K562 (cell line): ENCODE measurements around the gene DHX58. TPM values are rescaled to one million over a fixed set of nuclear protein-coding genes. Genes with fewer than 3 reads are reported as not detected.

Source experiments
- ATAC-seq: fragments of 200-7000 bp; cut with Tn5 transposase; 3 replicates; pipeline ENCODE4 v1.9.1; 2020; ENCODE audit warnings: moderate library complexity
- BruUV-seq: library from RNA; stranded (reverse); fragments of 400-500 nt; replicated peaks from 2 replicates; lab custom pipeline; 2021; lab: Mats Ljungman, UMichigan
- CTCF ChIA-PET: fragments of 300-600 bp; formaldehyde crosslinking; extraction: SDS; loops from one replicate; lab custom pipeline; 2021; ENCODE audit warnings: low intra/inter-chr PET ratio; lab: Yijun Ruan, JAX
- POLR2A ChIA-PET: fragments of 300-600, 350-650 bp; sonication (Branson Sonifier 250); formaldehyde crosslinking; extraction: SDS; loops from one replicate; lab custom pipeline; 2021; ENCODE audit warnings: antibody characterized with exemption, inconsistent platforms; lab: Yijun Ruan, JAX
- DNase-seq, 4 experiments: peaks; one replicate each; pipeline versions ENCODE4 v3.0.0 to v3.0.0-alpha.2; 2011 to 2018; ENCODE audit warnings: low spot score in 3 of 4, mixed read lengths in 3 of 4; ENCODE audit errors: extremely low read depth in 1 of 4
- FAIRE-seq: peaks from 2 replicates; lab custom pipeline; 2011; peaks lifted over from hg19 to GRCh38; lab: Jason Lieb, UNC
- H2AFZ ChIP-seq: 2 replicates; pipeline ENCODE4 v1.6.0; 2011; ENCODE audit warnings: low read depth, low read length, control low read depth, inconsistent platforms
- H3K27ac ChIP-seq: fragments of 200-600 bp; 3 replicates; pipeline ENCODE4 v1.8.0; 2011; ENCODE audit warnings: low read depth, mild to moderate bottlenecking, control low read depth, inconsistent platforms, low read length, moderate library complexity, mixed read lengths; ENCODE audit errors: extremely low read depth
- H3K27me3 ChIP-seq, 2 experiments: fragments of 300-600 bp in 1 of 2; 2 replicates in 1 of 2; 3 replicates in 1 of 2; pipeline versions ENCODE4 v1.6.0 to v1.8.0; 2011; ENCODE audit warnings: inconsistent platforms in 2 of 2, low read length in 2 of 2, mild to moderate bottlenecking in 1 of 2, mixed read lengths in 1 of 2, moderate library complexity in 1 of 2; ENCODE audit not compliant: control insufficient read depth in 2 of 2, insufficient read depth in 2 of 2
- H3K36me3 ChIP-seq: fragments of 300-600 bp; 3 replicates; pipeline ENCODE4 v1.8.0; 2011; ENCODE audit warnings: mild to moderate bottlenecking, low read length, inconsistent platforms; ENCODE audit not compliant: control insufficient read depth, insufficient read depth
- H3K4me1 ChIP-seq, 2 experiments: fragments of 200-600 bp in 1 of 2; replicated peaks in 1 of 2; 2 replicates in 1 of 2; 3 replicates in 1 of 2; pipeline versions ENCODE4 v1.5.1 to v1.8.0; 2011; ENCODE audit warnings: inconsistent platforms in 2 of 2, low read length in 2 of 2, mild to moderate bottlenecking in 1 of 2, mixed read lengths in 1 of 2, moderate library complexity in 1 of 2; ENCODE audit not compliant: control insufficient read depth in 2 of 2, insufficient read depth in 2 of 2
- H3K4me2 ChIP-seq: 2 replicates; pipeline ENCODE4 v1.6.1; 2011; ENCODE audit warnings: low read length, control low read depth, inconsistent platforms, mixed read lengths; ENCODE audit not compliant: insufficient read depth
- H3K4me3 ChIP-seq: fragments of 200-600 bp; sonication (generic), shearing (Covaris generic); 2 replicates; pipeline ENCODE4 v1.5.1; 2016; ENCODE audit warnings: control low read depth, inconsistent platforms
- H3K79me2 ChIP-seq: fragments of 200-600 bp; 3 replicates; pipeline ENCODE4 v1.8.0; 2011; ENCODE audit warnings: low read length, inconsistent platforms; ENCODE audit not compliant: control insufficient read depth, insufficient read depth
- H3K9ac ChIP-seq, 2 experiments: 2 replicates each; pipeline versions ENCODE4 v1.6.0 to v1.6.1; 2011; ENCODE audit warnings: low read depth in 2 of 2, low read length in 2 of 2, control low read depth in 1 of 2, inconsistent platforms in 1 of 2, mild to moderate bottlenecking in 1 of 2, mixed read lengths in 1 of 2; ENCODE audit not compliant: insufficient read depth in 1 of 2
- H3K9me1 ChIP-seq: one replicate; pipeline ENCODE4 v1.6.0; 2011; ENCODE audit warnings: inconsistent platforms, mild to moderate bottlenecking, low read length, moderate library complexity; ENCODE audit not compliant: control insufficient read depth, insufficient read depth
- H3K9me3 ChIP-seq: replicated peaks from 2 replicates; pipeline ENCODE4 v1.5.1; 2011; ENCODE audit warnings: low read depth, low read length, inconsistent platforms; ENCODE audit not compliant: control insufficient read depth, insufficient read depth
- H4K20me1 ChIP-seq: replicated peaks from 2 replicates; pipeline ENCODE4 v1.6.1; 2011; ENCODE audit warnings: low read length, inconsistent platforms, mixed read lengths; ENCODE audit not compliant: control insufficient read depth, insufficient read depth
- DEAF1 ChIP-seq: fragments of 450-650 bp; formaldehyde crosslinking; IDR thresholded peaks from 2 replicates; pipeline ENCODE4 v1.4.0; 2020; ENCODE audit warnings: mild to moderate bottlenecking, moderate library complexity
- ILK ChIP-seq: fragments of 450-650 bp; IDR thresholded peaks from 2 replicates; pipeline ENCODE4 v1.6.1; 2016; ENCODE audit warnings: missing genetic modification characterization, low read depth, mild to moderate bottlenecking, missing compliant biosample characterization, moderate library complexity, borderline replicate concordance
- KHSRP ChIP-seq: fragments of 450-650 bp; IDR thresholded peaks from 2 replicates; pipeline ENCODE4 v1.6.1; 2017
- MCM7 ChIP-seq, 2 experiments: fragments of 450-650 bp; IDR thresholded peaks; 2 replicates each; pipeline ENCODE4 v1.6.1; 2016 to 2018
- NFE2 ChIP-seq: IDR thresholded peaks from 2 replicates; pipeline ENCODE4 v1.6.1; 2014; ENCODE audit warnings: antibody characterized with exemption, low read depth
- POLR2G ChIP-seq: fragments of 200-400 bp; formaldehyde crosslinking; IDR thresholded peaks from 2 replicates; pipeline ENCODE4 v1.6.1; 2017; ENCODE audit warnings: low read depth, mild to moderate bottlenecking, antibody characterized with exemption, low read length, moderate library complexity
- POLR3G ChIP-seq: IDR thresholded peaks from 2 replicates; pipeline ENCODE4 v1.6.1; 2011; ENCODE audit not compliant: insufficient read length, insufficient replicate concordance; ENCODE audit errors: extremely low read depth
- SIN3B ChIP-seq: fragments of 450-650 bp; IDR thresholded peaks from 2 replicates; pipeline ENCODE4 v1.6.1; 2017; ENCODE audit warnings: low read depth, mild to moderate bottlenecking, moderate library complexity
- STAT5A ChIP-seq: IDR thresholded peaks from 2 replicates; pipeline ENCODE4 v1.6.1; 2012; ENCODE audit warnings: low read length, inconsistent platforms, borderline replicate concordance
- WGBS: fragments of 100-300 bp; shearing (Covaris generic); methylation state at CpG from one replicate; pipeline ENCODE4 v1.1.6; 2016; ENCODE audit warnings: low coverage, mixed read lengths; ENCODE audit not compliant: insufficient coverage; ENCODE audit errors: missing lambda C conversion rate; 5-methylcytosine and 5-hydroxymethylcytosine counted together
- in situ Hi-C: fragments of 300-500 bp; cut with MboI; formaldehyde crosslinking; loops from 4 replicates; pipeline ENCODE4 v1.15.0; 2018; ENCODE audit warnings: inconsistent platforms, mixed read lengths
- intact Hi-C: fragments of 100-400 bp; cut with micrococcal nuclease; formaldehyde crosslinking; loops from 2 replicates; pipeline ENCODE4 v1.14.2; 2022
- polyA plus RNA-seq, 8 experiments: library from polyadenylated mRNA; depleted of rRNA in 4 of 8; stranded (reverse) in 5 of 8; unstranded in 3 of 8; fragments of >200 nt; fragmentation: Nextera tagmentation in 2 of 8; fragmentation: Illumina TruSeq in 1 of 8; extraction: Ambion mirVana in 2 of 8; extraction: Trizol in 1 of 8; gene quantifications; 2 replicates each; pipeline versions ENCODE4 v1.2.1 to v1.2.3, GENCODE V29; 2011 to 2014; ENCODE audit warnings: inconsistent platforms in 1 of 8, missing spikeins in 1 of 8
- total RNA-seq, 7 experiments: library from RNA; depleted of rRNA in 6 of 7; stranded (reverse); fragments of >200 nt in 6 of 7; fragmentation: Illumina TruSeq in 2 of 7; extraction: Trizol in 2 of 7; gene quantifications; 2 replicates each; pipeline versions ENCODE4 v1.2.1 to v1.2.3, GENCODE V29; 2011 to 2021; ENCODE audit warnings: low replicate concordance in 1 of 7

Gene DHX58
- total and polyA plus RNA-seq, 9 of the 15 experiments (the other 6 are each of a cell fraction or from before 2014, with no cell fraction given) = 0.15 to 3.0 (median 1.4) TPM

- ATAC-seq = no peak
- FAIRE-seq = no peak
- no peak for DNase-seq
- intact Hi-C loops = no loop called here
- Histone ChIP-seq H3K9me3 (no peaks in the 10 kb centered on the region), H3K9me1 (no peaks in the 10 kb centered on the region), H3K79me2 (no peaks in the 10 kb centered on the region), H3K4me2 (no peak overlapping the region), H3K27me3 (peaks cover 8 to 32% of the 10 kb centered on the region in 2 experiments; a peak in 4 of 5 replicates), H3K4me1 (peaks cover 15 to 22% of the 10 kb centered on the region in 2 experiments)
- no TSS peak for BruUV-seq
- POLR2A ChIA-PET = no interaction called here
- CTCF ChIA-PET = interaction anchor here (0.6 kb wide), 1 partner anchor 14 kb away, joined by 3 read pairs; no protein-coding TSS in a partner anchor
- TF ChIP-seq STAT5A (no peak), POLR3G (no peak), POLR2G (no peak), ILK (no peak), MCM7 (IDR thresholded peaks at IDR 0.05) (no peak), KHSRP (no peak), SIN3B (no peak), DEAF1 (CRISPR knock-in tag) (no peak), NFE2 (no peak)
- TF ChIP-seq, all 486 proteins: peak for 0
- H3K9ac ChIP-seq = no peak overlapping the region
- 44% methylated on average over 6 of the region's 6 CpGs for WGBS
- H3K4me3 ChIP-seq = no peak overlapping the region
- H4K20me1 ChIP-seq = peaks cover 4% of the 10 kb centered on the region; the same call in 1 of the 2 replicates
- no peak overlapping the region for H3K27ac ChIP-seq
- H3K36me3 ChIP-seq = no peaks in the 10 kb centered on the region
- no peak overlapping the region for H2AFZ ChIP-seq
- in situ Hi-C loops = no loop called here
Observed at GRCh38 chr17:42075789-42076188, 36.7 kb downstream of the DHX58 start.
